GM12872 (cell line): ENCODE data around the gene TUFT1.

Source experiments
- TF ChIP-seq, protein P1 (sequence below): IDR thresholded peaks from 3 replicates; pipeline ENCODE4 v1.5.1; 2011; ENCODE audit warnings: low read depth, mild to moderate bottlenecking, low read length, moderate library complexity; ENCODE audit not compliant: insufficient read depth

Gene TUFT1

DNA sequence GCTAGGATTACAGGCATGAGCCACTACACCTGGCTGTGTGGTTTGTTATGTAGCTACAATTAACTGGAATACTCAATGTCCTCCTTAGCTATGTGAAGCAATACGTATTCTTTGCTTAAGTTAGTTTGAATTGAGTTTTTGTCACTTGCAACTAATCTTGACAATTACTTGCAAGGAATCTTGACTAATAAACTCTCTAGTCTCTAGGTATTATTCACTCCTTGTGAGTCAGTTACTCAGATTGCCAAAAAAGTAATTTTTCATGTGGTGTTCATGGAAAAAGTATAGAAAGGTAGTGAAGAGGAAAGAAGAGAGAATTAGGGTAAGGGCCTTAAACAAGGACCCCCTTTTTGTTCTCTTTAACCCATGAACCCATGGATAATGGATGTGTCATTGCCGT, 64.2 kb downstream of the TUFT1 start:
- TF ChIP-seq, protein P1, sequence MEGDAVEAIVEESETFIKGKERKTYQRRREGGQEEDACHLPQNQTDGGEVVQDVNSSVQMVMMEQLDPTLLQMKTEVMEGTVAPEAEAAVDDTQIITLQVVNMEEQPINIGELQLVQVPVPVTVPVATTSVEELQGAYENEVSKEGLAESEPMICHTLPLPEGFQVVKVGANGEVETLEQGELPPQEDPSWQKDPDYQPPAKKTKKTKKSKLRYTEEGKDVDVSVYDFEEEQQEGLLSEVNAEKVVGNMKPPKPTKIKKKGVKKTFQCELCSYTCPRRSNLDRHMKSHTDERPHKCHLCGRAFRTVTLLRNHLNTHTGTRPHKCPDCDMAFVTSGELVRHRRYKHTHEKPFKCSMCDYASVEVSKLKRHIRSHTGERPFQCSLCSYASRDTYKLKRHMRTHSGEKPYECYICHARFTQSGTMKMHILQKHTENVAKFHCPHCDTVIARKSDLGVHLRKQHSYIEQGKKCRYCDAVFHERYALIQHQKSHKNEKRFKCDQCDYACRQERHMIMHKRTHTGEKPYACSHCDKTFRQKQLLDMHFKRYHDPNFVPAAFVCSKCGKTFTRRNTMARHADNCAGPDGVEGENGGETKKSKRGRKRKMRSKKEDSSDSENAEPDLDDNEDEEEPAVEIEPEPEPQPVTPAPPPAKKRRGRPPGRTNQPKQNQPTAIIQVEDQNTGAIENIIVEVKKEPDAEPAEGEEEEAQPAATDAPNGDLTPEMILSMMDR, result no peak

DNA sequence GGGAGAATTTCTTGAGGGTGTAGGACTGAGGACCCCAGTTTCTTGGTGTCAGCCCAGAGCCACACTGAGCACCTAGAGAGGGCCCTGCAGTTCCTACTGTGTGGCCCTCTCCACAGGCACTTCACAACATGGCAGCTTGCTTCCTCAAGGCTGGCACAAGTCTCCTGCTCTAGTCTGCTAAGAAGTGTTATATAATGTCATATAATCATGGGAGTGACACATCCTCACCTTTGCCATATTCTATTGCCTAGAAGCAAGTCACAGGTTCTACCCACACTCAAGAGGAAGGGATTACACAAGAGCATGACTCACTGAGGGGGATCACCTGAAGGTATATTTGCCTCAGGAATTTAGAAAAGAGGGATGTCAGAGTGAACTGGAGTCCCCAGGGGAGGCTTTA, 66.3 kb downstream of the TUFT1 start:
- TF ChIP-seq, protein P1, result no peak

DNA sequence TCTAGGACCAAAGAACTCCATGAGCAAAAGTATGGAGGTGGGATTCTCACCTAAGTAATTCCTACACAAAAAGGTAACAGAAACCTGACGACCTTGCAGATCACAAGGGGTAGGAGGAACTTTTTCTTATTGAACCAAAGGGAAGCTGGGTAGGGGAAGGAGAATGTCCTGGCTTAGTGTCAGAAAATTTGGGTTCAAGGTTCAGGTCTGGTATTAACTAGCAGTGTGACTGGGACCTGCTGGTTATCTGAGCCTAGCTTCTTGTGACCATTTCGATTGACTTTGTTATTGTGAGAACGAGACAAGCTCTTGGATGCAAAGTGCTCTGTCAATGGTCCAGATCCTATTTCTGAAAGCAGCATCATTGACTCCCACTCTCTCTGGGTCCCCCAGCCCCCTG, 66.7 kb downstream of the TUFT1 start:
- TF ChIP-seq, protein P1, result no peak

DNA sequence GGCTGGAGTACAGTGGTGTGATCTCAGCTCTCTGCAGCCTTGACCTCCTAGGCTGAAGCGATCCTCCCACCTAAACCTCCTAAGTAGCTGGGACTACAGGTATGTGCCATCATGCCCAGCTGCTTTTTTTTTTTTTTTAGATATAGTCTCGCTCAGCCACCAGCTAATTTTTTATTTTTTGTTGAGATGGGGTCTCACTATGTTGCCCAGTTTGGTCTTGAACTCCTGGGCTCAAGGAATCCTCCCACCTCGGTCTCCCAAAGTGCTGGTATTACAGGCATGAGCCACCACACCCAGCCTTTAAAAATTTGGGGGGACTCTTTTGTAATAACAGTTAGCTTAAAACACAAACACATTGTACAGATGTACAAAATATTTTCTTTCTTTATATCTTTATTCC, 70.0 kb downstream of the TUFT1 start:
- TF ChIP-seq, protein P1, result no peak

DNA sequence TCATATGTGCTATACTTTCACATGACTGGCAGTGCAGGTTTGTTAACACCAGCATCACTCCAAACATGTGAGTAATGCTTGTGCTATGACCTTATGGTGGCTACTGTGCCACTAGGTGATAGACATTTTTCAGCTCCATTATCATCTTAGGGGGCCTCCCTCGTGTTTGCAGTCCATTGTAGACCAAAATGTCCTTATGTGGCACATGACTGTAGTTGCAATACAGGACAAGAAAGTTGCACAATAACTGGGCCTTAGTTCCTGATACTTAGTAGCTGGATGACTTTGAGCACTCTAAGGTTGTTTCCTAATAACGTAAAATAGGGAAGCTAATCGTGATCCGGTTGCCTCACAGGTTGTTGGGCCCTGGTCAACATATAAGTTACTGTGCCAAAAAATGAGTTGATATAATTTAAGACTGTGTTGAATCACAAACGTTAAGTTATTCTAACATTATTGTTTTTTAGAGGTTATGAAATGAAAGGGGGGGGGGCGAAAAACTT, 71.2 kb downstream of the TUFT1 start:
- TF ChIP-seq, protein P1, result no peak

DNA sequence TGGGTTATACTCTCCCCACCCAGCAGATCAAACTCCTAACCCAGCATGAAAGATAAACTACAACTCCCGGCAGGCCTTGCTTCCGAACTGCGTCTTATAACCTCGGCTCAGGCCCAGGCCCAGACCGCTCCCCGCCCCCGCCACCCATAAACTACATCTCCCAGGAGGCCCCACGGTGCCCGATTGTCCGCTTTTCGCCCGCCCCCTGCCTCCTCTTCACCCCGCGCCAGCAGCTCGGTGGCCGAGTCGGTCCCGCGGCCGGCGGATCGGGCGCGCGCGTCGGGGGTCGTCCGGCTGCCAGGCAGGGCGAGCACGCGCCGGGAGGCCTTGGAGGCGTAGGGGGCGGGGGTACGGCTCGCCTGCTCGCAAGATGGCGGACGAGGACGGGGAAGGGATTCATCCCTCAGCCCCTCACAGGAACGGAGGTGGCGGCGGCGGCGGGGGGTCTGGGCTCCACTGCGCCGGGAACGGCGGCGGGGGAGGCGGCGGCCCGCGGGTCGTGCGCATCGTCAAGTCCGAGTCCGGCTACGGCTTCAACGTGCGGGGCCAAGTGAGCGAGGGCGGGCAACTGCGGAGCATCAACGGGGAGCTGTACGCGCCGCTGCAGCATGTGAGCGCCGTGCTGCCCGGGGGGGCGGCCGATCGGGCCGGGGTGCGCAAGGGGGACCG, 71.9 kb downstream of the TUFT1 start, which contains the start of gene SNX27:
Gene SNX27 (plus strand): TSS at position 219 of the 669 bp plus-strand sequence. CDS start 152 bp downstream, at position 371.
- TF ChIP-seq, protein P1, result no peak

DNA sequence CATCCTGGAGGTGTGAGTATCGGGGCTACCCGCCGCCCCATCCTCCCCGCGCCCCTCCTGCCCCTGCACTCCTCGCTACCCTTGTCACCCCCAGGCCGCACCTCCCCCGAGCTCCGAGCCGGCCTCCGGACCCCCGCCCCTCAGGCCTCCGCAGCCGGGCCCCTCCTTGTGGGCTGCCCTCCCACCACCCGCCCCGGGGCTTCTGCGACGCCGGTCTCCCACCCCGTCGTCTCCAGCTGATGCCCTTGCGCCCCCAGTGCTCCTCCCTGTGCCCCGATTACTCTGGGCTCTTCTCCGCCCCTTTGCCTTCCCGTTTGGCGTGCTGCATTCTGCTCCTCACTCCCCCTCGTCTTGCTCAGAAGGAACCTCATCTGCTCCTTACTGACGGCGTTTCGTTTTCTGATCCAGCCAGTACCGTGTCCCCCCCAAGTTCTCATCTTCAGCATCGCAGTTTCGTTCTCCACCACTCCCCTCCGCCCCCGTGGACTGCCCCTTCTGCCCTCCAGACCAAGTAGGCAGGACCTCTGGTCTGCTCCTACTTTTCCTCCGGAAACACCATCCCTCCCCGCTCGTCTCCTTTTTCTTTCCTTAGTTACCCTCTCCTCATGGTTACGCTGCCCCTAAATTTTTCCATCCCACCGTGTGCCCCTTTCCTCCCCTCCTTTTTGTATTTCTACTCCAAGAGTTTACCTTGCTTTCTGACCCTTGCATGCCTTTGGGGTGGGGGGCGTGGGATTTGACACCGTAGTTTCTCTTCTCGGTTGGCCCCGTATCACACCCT, 72.6 kb downstream of the TUFT1 start:
- TF ChIP-seq, protein P1, result no peak
